Neuronal stem cell (in vitro differentiated cells): ENCODE data around the gene GLRX5.

ENCODE experiments used
- DNase-seq: peaks from one replicate; pipeline ENCODE4 v3.0.0-alpha.2; 2013; ENCODE audit warnings: low spot score
- H2AFZ ChIP-seq: one replicate; pipeline ENCODE4 v1.6.1; 2013; ENCODE audit warnings: mild to moderate bottlenecking, low read length, inconsistent platforms
- H2AK5ac ChIP-seq: 2 replicates; pipeline ENCODE4 v1.6.1; 2013; ENCODE audit warnings: low read depth, mild to moderate bottlenecking, inconsistent platforms, low read length, moderate library complexity, mixed read lengths
- H2BK120ac ChIP-seq: 2 replicates; pipeline ENCODE4 v1.6.1; 2013; ENCODE audit warnings: low read depth, mild to moderate bottlenecking, inconsistent platforms, low read length, moderate library complexity, mixed read lengths
- H2BK12ac ChIP-seq: one replicate; pipeline ENCODE4 v1.6.1; 2013; ENCODE audit warnings: low read length, inconsistent platforms
- H2BK15ac ChIP-seq: 2 replicates; pipeline ENCODE4 v1.6.1; 2013; ENCODE audit warnings: mild to moderate bottlenecking, low read length, inconsistent platforms, mixed read lengths
- H2BK5ac ChIP-seq: one replicate; pipeline ENCODE4 v1.6.1; 2013; ENCODE audit warnings: inconsistent platforms, mild to moderate bottlenecking, low read length, moderate library complexity
- H3K14ac ChIP-seq: one replicate; pipeline ENCODE4 v1.6.1; 2013; ENCODE audit warnings: low read length, inconsistent platforms
- H3K18ac ChIP-seq: 2 replicates; pipeline ENCODE4 v1.6.1; 2013; ENCODE audit warnings: low read length, inconsistent platforms
- H3K23ac ChIP-seq: 2 replicates; pipeline ENCODE4 v1.6.1; 2013; ENCODE audit warnings: low read depth, mild to moderate bottlenecking, mixed read lengths, low read length, inconsistent platforms; ENCODE audit not compliant: poor library complexity
- H3K27ac ChIP-seq: replicated peaks from 3 replicates; pipeline ENCODE4 v1.5.1; 2013; ENCODE audit warnings: low read length, inconsistent platforms
- H3K27me3 ChIP-seq, 3 experiments: 2 replicates each; pipeline ENCODE4 v1.6.1; 2013; ENCODE audit warnings: low read length in 3 of 3, mild to moderate bottlenecking in 2 of 3, inconsistent platforms in 1 of 3, low read depth in 1 of 3, mixed read lengths in 1 of 3, moderate library complexity in 1 of 3; ENCODE audit not compliant: control insufficient read depth in 3 of 3, insufficient read depth in 3 of 3
- H3K36me3 ChIP-seq, 2 donors: replicated peaks in 1 of 2; 2 replicates each; pipeline ENCODE4 v1.6.1; 2013; ENCODE audit warnings: low read length in 2 of 2; ENCODE audit not compliant: control insufficient read depth in 2 of 2, insufficient read depth in 2 of 2
- H3K4ac ChIP-seq: 2 replicates; pipeline ENCODE4 v1.6.1; 2013; ENCODE audit warnings: inconsistent platforms, mild to moderate bottlenecking, low read length, moderate library complexity
- H3K4me1 ChIP-seq, 2 donors: 1 replicate in 1 of 2; 2 replicates in 1 of 2; pipeline ENCODE4 v1.6.1; 2013; ENCODE audit warnings: low read length in 2 of 2, low read depth in 1 of 2; ENCODE audit not compliant: control insufficient read depth in 2 of 2, insufficient read depth in 1 of 2
- H3K4me2 ChIP-seq: one replicate; pipeline ENCODE4 v1.6.1; 2013; ENCODE audit warnings: mild to moderate bottlenecking, low read length, inconsistent platforms; ENCODE audit not compliant: insufficient read depth, poor library complexity, severe bottlenecking
- H3K4me3 ChIP-seq, 2 donors: 2 replicates each; pipeline ENCODE4 v1.5.1; 2013; ENCODE audit warnings: low read length in 2 of 2, mild to moderate bottlenecking in 2 of 2, inconsistent platforms in 1 of 2, moderate library complexity in 1 of 2
- H3K79me1 ChIP-seq: one replicate; pipeline ENCODE4 v1.6.1; 2013; ENCODE audit warnings: low read depth, mild to moderate bottlenecking, inconsistent platforms, low read length, moderate library complexity
- H3K9ac ChIP-seq: one replicate; pipeline ENCODE4 v1.6.1; 2013; ENCODE audit warnings: mild to moderate bottlenecking, low read depth, low read length, inconsistent platforms; ENCODE audit not compliant: poor library complexity
- H3K9me3 ChIP-seq, 2 donors: replicated peaks in 1 of 2; 2 replicates each; pipeline versions ENCODE3 to v1.6.1; 2013; ENCODE audit warnings: low read length in 2 of 2, mild to moderate bottlenecking in 2 of 2, inconsistent platforms in 1 of 2, low read depth in 1 of 2, mixed read lengths in 1 of 2, moderate library complexity in 1 of 2; ENCODE audit not compliant: control insufficient read depth in 2 of 2, insufficient read depth in 1 of 2
- H4K8ac ChIP-seq: one replicate; pipeline ENCODE4 v1.6.1; 2013; ENCODE audit warnings: low read depth, mild to moderate bottlenecking, inconsistent platforms, low read length, moderate library complexity
- H4K91ac ChIP-seq: one replicate; pipeline ENCODE4 v1.6.1; 2013; ENCODE audit warnings: low read length, low read depth, mild to moderate bottlenecking, inconsistent platforms; ENCODE audit not compliant: poor library complexity
- WGBS, 2 donors: extraction: QIAGEN DNeasy Blood & Tissue Kit; methylation state at CpG; one replicate each; pipeline ENCODE4 v1.1.7; 2013; ENCODE audit warnings: missing lambda C conversion rate in 2 of 2, mixed read lengths in 1 of 2; ENCODE audit not compliant: insufficient read length in 2 of 2, insufficient replicate concordance in 1 of 2; ENCODE audit errors: extremely low coverage in 2 of 2; 5-methylcytosine and 5-hydroxymethylcytosine counted together

Gene GLRX5

DNA sequence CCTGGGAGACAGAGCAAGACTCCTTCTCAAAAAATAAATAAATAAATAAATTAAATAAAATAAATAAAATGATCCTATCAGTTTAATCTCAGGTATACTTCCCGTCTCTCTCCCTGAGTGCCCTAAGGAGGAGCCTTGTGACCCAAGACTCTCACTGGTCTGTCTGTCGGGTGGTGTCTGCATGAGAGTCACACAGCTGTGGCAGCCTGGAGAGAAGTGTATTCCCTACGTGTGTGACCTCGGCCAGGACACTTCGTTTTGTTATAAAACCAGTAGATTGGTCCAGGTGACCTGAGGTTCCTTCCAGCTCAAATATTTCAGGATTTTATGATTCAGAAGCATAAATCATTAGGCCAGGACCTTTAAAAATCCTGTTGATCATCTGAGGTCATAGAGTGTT, 23.2 kb upstream of the GLRX5 start:
- Histone ChIP-seq H3K4me3 (no peak overlapping the region), H2AK5ac (no peak overlapping the region), H3K4me2 (no peak overlapping the region), H2BK12ac (no peak overlapping the region), H3K27ac (no peak overlapping the region), H4K91ac (no peak overlapping the region), H3K9ac (no peak overlapping the region), H3K18ac (no peak overlapping the region), H3K27me3 (peaks cover 0 to 44% (median 9%) of the 10 kb centered on the region in 3 experiments), H3K36me3 (no peaks in the 10 kb centered on the region), H3K23ac (no peak overlapping the region), H3K4me1 (peaks cover 14 to 20% of the 10 kb centered on the region in 2 donors), H3K79me1 (no peaks in the 10 kb centered on the region), H3K9me3 (no peaks in the 10 kb centered on the region), H2BK120ac (no peak overlapping the region), H3K14ac (no peak overlapping the region), H4K8ac (no peak overlapping the region), H2BK15ac (no peak overlapping the region), H2BK5ac (no peak overlapping the region), H3K4ac (no peak overlapping the region), H2AFZ (no peak overlapping the region)
- no peak for DNase-seq
- no CpG with 5 or more reads among the region's 5 CpGs for WGBS, 2 donors

- no peak overlapping the region for H2AFZ ChIP-seq
- H3K9ac ChIP-seq, result no peak overlapping the region
- H4K91ac ChIP-seq, result no peak overlapping the region
- H3K9me3 ChIP-seq, result no peaks in the 10 kb centered on the region
- H2BK120ac ChIP-seq, result no peak overlapping the region
- H3K23ac ChIP-seq, result no peak overlapping the region
- no peak overlapping the region for H3K4ac ChIP-seq
- H3K4me3 ChIP-seq, result no peak overlapping the region
- no peak overlapping the region for H4K8ac ChIP-seq
- H3K4me1 ChIP-seq, result peaks cover 16 to 22% of the 10 kb centered on the region in 2 donors
- no peak overlapping the region for H3K27ac ChIP-seq
- H2BK12ac ChIP-seq, result no peak overlapping the region
- no peak overlapping the region for H3K4me2 ChIP-seq
- no peak overlapping the region for H2AK5ac ChIP-seq
- no peak overlapping the region for H3K14ac ChIP-seq
- no peak for DNase-seq
- H2BK15ac ChIP-seq, result no peak overlapping the region
- H3K18ac ChIP-seq, result no peak overlapping the region
- H3K36me3 ChIP-seq, result no peaks in the 10 kb centered on the region
- no CpG with 5 or more reads among the region's 6 CpGs for WGBS, 2 donors
- H3K27me3 ChIP-seq, result peaks cover 0 to 51% (median 19%) of the 10 kb centered on the region in 3 experiments
- no peak overlapping the region for H2BK5ac ChIP-seq
- no peaks in the 10 kb centered on the region for H3K79me1 ChIP-seq
These were observed 21.6 kb upstream of the GLRX5 start for GRCh38 chr14:95513291-95513690.

GRCh38 chr14:95514131-95515079, 20.4 kb upstream of the GLRX5 start:
- no peak overlapping the region for H3K4me3 ChIP-seq
- H3K9me3 ChIP-seq, result no peaks in the 10 kb centered on the region
- no peaks in the 10 kb centered on the region for H3K36me3 ChIP-seq
- no peak overlapping the region for H3K9ac ChIP-seq
- no peak overlapping the region for H3K4ac ChIP-seq
- peak overlapping the region; percentile 55 for H2BK5ac ChIP-seq
- peak overlapping the region; percentile 7 for H3K18ac ChIP-seq
- H4K91ac ChIP-seq, result no peak overlapping the region
- H3K4me2 ChIP-seq, result no peak overlapping the region
- peaks cover 0 to 49% (median 20%) of the 10 kb centered on the region in 3 experiments for H3K27me3 ChIP-seq
- no peak overlapping the region for H2BK120ac ChIP-seq
- H3K14ac ChIP-seq, result no peak overlapping the region
- H3K4me1 ChIP-seq, result peaks cover 16 to 22% of the 10 kb centered on the region in 2 donors
- no peak overlapping the region for H3K23ac ChIP-seq
- DNase-seq, result no peak
- no peak overlapping the region for H3K27ac ChIP-seq
- no CpG with 5 or more reads among the region's 18 CpGs for WGBS, 2 donors
- no peaks in the 10 kb centered on the region for H3K79me1 ChIP-seq
- no peak overlapping the region for H2BK12ac ChIP-seq
- peak overlapping the region; percentile 53 for H2AFZ ChIP-seq
- H2AK5ac ChIP-seq, result peak overlapping the region; percentile 44
- H2BK15ac ChIP-seq, result peak overlapping the region; percentile 78
- no peak overlapping the region for H4K8ac ChIP-seq

DNA sequence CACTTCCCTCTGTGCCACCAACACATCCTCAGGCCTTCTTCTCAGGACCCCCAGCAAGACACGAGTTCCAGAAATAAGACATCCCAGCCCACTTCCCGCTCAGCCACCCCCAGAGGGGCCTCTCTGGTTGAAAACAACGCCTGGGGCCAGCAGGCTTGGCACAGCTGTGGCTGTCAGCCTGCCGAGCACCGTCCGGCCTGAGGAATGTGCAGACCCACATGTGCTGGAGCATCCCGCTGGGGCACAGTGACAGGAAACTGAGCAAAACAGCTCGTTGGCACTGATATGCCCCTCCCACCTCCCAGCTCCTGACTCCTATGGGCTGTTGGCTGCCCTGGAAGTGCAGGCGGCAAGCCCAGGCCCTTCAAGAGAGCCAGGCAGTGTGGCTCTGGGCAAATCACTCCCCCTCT, 19.8 kb upstream of the GLRX5 start:
- H4K91ac ChIP-seq, result no peak overlapping the region
- H4K8ac ChIP-seq, result no peak overlapping the region
- no peak overlapping the region for H2BK15ac ChIP-seq
- no peak overlapping the region for H2BK5ac ChIP-seq
- no peak overlapping the region for H3K27ac ChIP-seq
- no peaks in the 10 kb centered on the region for H3K36me3 ChIP-seq
- H3K4me1 ChIP-seq, result peaks cover 16 to 22% of the 10 kb centered on the region in 2 donors
- H3K23ac ChIP-seq, result no peak overlapping the region
- H3K9me3 ChIP-seq, result no peaks in the 10 kb centered on the region
- no peak overlapping the region for H3K18ac ChIP-seq
- DNase-seq, result no peak
- no peaks in the 10 kb centered on the region for H3K79me1 ChIP-seq
- WGBS, 2 donors, result no CpG with 5 or more reads among the region's 9 CpGs
- no peak overlapping the region for H3K4me3 ChIP-seq
- H3K4ac ChIP-seq, result no peak overlapping the region
- no peak overlapping the region for H3K4me2 ChIP-seq
- peak overlapping the region; percentile 26 for H3K9ac ChIP-seq
- no peak overlapping the region for H3K14ac ChIP-seq
- H2BK12ac ChIP-seq, result no peak overlapping the region
- no peak overlapping the region for H2BK120ac ChIP-seq
- peak overlapping the region; percentile 53 for H2AFZ ChIP-seq
- peaks cover 0 to 43% (median 20%) of the 10 kb centered on the region in 3 experiments for H3K27me3 ChIP-seq
- no peak overlapping the region for H2AK5ac ChIP-seq
